Right atrium auricular region (tissue), 2 donors: ENCODE results near the gene ZG16. TPM values are rescaled to one million over a fixed set of nuclear protein-coding genes. Genes with fewer than 3 reads are reported as not detected.
"Not testable (repeated sequence)": the region's sequence is repeated elsewhere in the genome, so short reads cannot be mapped to it uniquely, and the experiment has no call there.

Source experiments
- DNase-seq: peaks from one replicate; pipeline ENCODE4 v3.0.0-alpha.2; 2019; ENCODE audit warnings: low spot score
- H3K27ac ChIP-seq, 2 donors: fragments of 200-600 bp; sonication (generic); 1 replicate in 1 of 2; 2 replicates in 1 of 2; pipeline ENCODE4 v1.5.1; 2016 to 2019
- H3K27me3 ChIP-seq, 2 donors: fragments of 200-600 bp; sonication (generic); one replicate each; pipeline versions ENCODE4 v1.5.1 to v1.6.0; 2017 to 2019
- H3K36me3 ChIP-seq: fragments of 200-600 bp; sonication (generic); one replicate; pipeline ENCODE4 v1.5.1; 2016
- H3K4me1 ChIP-seq, 2 donors: fragments of 200-600 bp; sonication (generic); one replicate each; pipeline versions ENCODE4 v1.5.1 to v1.6.0; 2017 to 2019
- H3K4me3 ChIP-seq, 2 donors: fragments of 200-600 bp; sonication (generic); 1 replicate in 1 of 2; 2 replicates in 1 of 2; pipeline ENCODE4 v1.5.1; 2017 to 2019; ENCODE audit warnings: mild to moderate bottlenecking in 1 of 2, moderate library complexity in 1 of 2
- H3K9me3 ChIP-seq, 2 donors: fragments of 200-600 bp; sonication (generic); one replicate each; pipeline ENCODE4 v1.5.1; 2019
- total RNA-seq, 2 donors: library from RNA; depleted of rRNA; stranded (reverse); fragments of >200 nt; gene quantifications; one replicate each; pipeline ENCODE4 v1.1.0, GENCODE V29; 2016
- TF ChIP-seq, protein P1 (sequence below), 2 donors: fragments of 200-600 bp; sonication (generic); IDR thresholded peaks; one replicate each; pipeline ENCODE4 v1.5.1; 2019; ENCODE audit warnings: antibody characterized with exemption in 2 of 2

Gene ZG16
- total RNA-seq, 2 donors from 2014 or later, result not detected

DNA sequence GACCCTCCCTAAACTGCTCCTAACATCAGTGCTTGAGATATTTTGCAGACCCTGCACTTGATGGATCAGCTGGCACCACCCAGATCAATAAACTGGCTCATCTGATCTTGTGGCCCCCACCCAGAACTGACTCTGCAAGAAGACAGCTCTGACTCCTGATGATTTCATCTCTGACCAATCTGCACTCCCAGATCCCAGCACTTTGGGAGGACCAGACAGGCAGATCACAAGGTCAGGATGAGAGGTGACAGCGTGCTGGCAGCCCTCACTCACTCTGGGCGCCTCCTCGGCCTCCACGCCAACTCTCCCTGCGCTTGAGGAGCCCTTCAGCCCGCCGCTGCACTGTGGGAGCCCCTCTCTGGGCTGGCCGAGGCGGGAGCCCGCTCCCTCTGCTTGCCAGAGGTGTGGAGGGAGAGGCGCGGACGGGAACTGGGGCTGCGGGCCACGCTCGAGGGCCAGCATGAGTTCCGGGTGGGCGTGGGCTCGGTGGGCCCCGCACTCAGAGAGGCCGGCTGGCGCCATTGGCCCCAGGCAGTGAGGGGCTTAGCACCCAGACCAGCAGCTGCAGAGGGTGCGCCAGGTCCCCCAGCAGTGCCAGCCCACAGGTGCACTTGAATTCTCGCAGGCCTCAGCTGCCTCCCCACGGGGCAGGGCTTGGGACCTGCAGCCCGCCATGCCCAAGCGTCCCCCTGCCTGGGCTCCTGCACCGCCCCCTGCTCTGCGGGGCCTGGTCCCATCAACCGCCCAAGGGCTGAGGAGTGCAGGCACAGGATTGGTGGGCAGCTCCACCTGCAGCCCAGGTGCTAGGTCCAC lies 29.9 kb upstream of the ZG16 start:
- H3K36me3 ChIP-seq, result no peaks in the 10 kb centered on the region
- no peaks in the 10 kb centered on the region for H3K27me3 ChIP-seq
- no peak overlapping the region for H3K27ac ChIP-seq
- no peak for DNase-seq
- H3K4me1 ChIP-seq, result no peaks in the 10 kb centered on the region
- H3K9me3 ChIP-seq, result no peaks in the 10 kb centered on the region
- H3K4me3 ChIP-seq, result no peak overlapping the region
- TF ChIP-seq, protein P1, sequence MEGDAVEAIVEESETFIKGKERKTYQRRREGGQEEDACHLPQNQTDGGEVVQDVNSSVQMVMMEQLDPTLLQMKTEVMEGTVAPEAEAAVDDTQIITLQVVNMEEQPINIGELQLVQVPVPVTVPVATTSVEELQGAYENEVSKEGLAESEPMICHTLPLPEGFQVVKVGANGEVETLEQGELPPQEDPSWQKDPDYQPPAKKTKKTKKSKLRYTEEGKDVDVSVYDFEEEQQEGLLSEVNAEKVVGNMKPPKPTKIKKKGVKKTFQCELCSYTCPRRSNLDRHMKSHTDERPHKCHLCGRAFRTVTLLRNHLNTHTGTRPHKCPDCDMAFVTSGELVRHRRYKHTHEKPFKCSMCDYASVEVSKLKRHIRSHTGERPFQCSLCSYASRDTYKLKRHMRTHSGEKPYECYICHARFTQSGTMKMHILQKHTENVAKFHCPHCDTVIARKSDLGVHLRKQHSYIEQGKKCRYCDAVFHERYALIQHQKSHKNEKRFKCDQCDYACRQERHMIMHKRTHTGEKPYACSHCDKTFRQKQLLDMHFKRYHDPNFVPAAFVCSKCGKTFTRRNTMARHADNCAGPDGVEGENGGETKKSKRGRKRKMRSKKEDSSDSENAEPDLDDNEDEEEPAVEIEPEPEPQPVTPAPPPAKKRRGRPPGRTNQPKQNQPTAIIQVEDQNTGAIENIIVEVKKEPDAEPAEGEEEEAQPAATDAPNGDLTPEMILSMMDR (IDR thresholded peaks at IDR 0.05), result no peak

DNA sequence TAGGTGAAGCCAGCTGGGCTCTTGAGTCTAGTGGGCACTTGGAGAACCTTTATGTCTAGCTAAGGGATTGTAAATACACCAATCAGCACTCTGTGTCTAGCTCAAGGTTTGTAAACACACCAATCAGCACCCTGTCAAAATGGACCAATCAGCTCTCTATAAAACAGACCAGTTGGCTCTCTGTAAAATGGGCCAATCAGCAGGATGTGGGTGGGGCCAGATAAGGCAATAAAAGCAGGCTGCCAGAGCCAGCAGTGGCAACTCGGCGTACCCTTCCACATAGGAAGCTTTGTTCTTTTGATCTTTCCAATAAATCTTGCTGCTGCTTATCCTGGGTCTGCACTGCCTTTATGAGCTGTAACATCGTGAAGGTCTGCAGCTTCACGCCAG lies 29.3 kb upstream of the ZG16 start:
- not testable (repeated sequence) for H3K9me3 ChIP-seq, H3K4me1 ChIP-seq, H3K4me3 ChIP-seq, H3K27ac ChIP-seq, H3K27me3 ChIP-seq, DNase-seq, H3K36me3 ChIP-seq

DNA sequence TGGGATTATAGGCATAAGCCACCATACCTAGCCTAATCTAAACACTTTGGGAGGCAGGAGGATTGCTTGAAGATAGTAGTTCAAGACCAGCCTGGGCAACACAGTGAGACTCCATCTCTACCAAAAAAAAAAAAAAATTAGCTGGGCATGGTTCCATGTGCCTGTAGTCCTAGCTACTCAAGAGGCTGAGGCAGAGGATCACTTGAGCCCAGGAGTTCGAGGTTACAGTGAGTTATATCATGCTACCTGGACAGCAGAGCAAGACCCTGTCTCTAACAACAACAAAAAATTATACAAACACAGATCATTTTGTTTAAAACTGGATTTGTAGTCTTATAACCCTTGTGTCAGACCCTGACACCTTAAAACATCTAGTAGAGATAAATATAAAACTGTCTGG lies 24.5 kb upstream of the ZG16 start:
- no peak for DNase-seq
- TF ChIP-seq, protein P1 (IDR thresholded peaks at IDR 0.05), result no peak
- H3K4me3 ChIP-seq, result no peak overlapping the region

DNA sequence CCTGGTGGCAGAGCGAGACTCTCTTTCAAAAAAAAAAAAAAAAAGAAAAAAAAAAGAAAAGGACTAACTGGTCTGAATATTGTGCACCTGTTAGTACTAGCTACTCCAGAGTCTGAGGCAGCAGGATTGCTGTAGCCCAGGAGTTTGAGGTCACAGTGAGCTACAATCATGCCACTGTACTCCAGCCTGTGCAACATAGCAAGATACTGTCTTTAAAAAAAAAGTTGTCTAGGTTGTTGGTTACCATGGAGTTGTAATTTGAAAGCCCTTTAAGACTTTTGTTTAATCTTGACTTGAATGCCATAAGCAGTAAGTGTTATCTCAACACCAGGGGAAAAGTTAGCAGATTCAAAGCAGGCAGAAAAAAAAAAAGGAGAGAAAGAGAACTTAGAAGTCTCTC lies 21.4 kb upstream of the ZG16 start:
- no peak for DNase-seq
- no peak overlapping the region for H3K4me3 ChIP-seq
- H3K36me3 ChIP-seq, result no peaks in the 10 kb centered on the region
- H3K9me3 ChIP-seq, result no peaks in the 10 kb centered on the region
- H3K27me3 ChIP-seq, result no peaks in the 10 kb centered on the region
- TF ChIP-seq, protein P1 (IDR thresholded peaks at IDR 0.05), result no peak
- H3K4me1 ChIP-seq, result no peaks in the 10 kb centered on the region
- H3K27ac ChIP-seq, result no peak overlapping the region

More for the DNA sequence above, 24.5 kb upstream of the ZG16 start:
- Histone ChIP-seq H3K4me1 (no peaks in the 10 kb centered on the region), H3K27ac (no peak overlapping the region), H3K27me3 (no peaks in the 10 kb centered on the region), H3K9me3 (no peaks in the 10 kb centered on the region), H3K36me3 (no peaks in the 10 kb centered on the region)

DNA sequence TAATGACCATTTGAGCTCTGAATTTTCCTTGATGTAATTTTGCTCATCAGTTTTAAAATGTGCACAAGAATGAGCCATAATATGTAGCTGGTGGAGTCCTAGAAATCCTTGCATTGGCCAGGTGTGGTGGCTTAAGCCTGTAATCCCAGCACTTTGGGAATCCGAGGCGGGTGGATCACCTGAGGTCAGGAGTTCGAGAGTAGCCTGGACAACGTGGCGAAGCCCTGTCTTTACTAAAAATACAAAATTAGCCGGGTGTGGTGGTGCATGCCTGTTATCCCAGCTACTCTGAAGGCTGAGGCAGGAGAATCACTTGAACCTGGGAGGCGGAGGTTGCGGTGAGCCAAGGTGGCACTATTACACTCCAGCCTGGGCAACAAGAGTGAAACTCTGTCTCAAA lies 21.0 kb upstream of the ZG16 start:
- H3K27ac ChIP-seq, DNase-seq, H3K27me3 ChIP-seq, H3K9me3 ChIP-seq, H3K4me3 ChIP-seq, H3K4me1 ChIP-seq, H3K36me3 ChIP-seq: not testable (repeated sequence)

DNA sequence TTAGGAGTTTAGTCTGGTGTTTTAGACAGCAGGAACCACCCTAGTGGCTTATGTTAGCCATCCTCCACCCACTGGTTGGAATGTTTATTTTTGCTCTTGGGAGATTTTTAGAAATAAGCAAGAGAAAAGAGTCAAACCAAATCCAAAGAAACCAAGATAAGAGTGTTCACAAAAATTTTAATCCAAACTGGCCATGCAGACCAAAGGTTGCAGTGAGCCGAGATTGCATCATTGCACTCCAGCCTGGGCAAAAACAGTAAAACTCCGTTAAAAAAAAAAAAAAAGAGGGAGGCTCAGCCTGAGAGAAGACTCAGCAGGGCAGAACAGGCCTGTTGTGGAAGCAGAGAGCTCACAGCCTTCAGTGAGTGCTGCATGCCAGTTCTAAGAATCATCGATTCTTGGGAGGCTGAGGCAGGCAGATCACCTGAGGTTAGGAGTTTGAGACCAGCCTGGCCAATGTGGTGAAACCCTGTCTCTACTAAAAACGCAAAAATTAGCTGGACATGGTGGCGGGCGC lies 20.0 kb upstream of the ZG16 start:
- TF ChIP-seq, protein P1 (IDR thresholded peaks at IDR 0.05), result no peak
- Histone ChIP-seq H3K36me3 (no peaks in the 10 kb centered on the region), H3K9me3 (no peaks in the 10 kb centered on the region), H3K4me3 (no peak overlapping the region), H3K27me3 (no peaks in the 10 kb centered on the region), H3K27ac (peak overlapping the region in 1 of 2 donors; percentile 23), H3K4me1 (no peaks in the 10 kb centered on the region)
- no peak for DNase-seq
